C4-2B (cell line): ENCODE data around the gene ATAD2B.

Source experiments
- ZFX ChIP-seq: fragments of 450-650 bp; IDR thresholded peaks from 2 replicates; pipeline ENCODE4 v1.6.1; 2017
- TF ChIP-seq, protein P1 (sequence below): fragments of 450-650 bp; conservative IDR thresholded peaks from 2 replicates; pipeline ENCODE4 v1.5.1; 2017; ENCODE audit warnings: mild to moderate bottlenecking

- TF ChIP-seq, protein P1, sequence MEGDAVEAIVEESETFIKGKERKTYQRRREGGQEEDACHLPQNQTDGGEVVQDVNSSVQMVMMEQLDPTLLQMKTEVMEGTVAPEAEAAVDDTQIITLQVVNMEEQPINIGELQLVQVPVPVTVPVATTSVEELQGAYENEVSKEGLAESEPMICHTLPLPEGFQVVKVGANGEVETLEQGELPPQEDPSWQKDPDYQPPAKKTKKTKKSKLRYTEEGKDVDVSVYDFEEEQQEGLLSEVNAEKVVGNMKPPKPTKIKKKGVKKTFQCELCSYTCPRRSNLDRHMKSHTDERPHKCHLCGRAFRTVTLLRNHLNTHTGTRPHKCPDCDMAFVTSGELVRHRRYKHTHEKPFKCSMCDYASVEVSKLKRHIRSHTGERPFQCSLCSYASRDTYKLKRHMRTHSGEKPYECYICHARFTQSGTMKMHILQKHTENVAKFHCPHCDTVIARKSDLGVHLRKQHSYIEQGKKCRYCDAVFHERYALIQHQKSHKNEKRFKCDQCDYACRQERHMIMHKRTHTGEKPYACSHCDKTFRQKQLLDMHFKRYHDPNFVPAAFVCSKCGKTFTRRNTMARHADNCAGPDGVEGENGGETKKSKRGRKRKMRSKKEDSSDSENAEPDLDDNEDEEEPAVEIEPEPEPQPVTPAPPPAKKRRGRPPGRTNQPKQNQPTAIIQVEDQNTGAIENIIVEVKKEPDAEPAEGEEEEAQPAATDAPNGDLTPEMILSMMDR, result no peak
- TF ChIP-seq ZFX, result no peak
Observed at GRCh38 chr2:23904215-23904614, 22.7 kb downstream of the ATAD2B start.
